Adrenal gland (tissue), 12 donors: ENCODE measurements around the gene THBS3. TPM values are rescaled to one million over a fixed set of nuclear protein-coding genes. Genes with fewer than 3 reads are reported as not detected.

Source experiments
- DNase-seq, 7 donors: peaks; one replicate each; pipeline ENCODE4 v3.0.0-alpha.2; 2019 to 2020
- H3K27ac ChIP-seq, 5 donors: fragments of 200-600 bp; sonication (generic) in 4 of 5; 1 replicate in 3 of 5; 2 replicates in 2 of 5; pipeline versions ENCODE4 v1.5.1 to v1.8.0; 2016 to 2020; ENCODE audit warnings: mild to moderate bottlenecking in 1 of 5
- H3K27me3 ChIP-seq: fragments of 200-600 bp; 2 replicates; pipeline ENCODE4 v1.8.0; 2021
- H3K36me3 ChIP-seq, 2 donors: fragments of 200-600 bp; replicated peaks in 1 of 2; 1 replicate in 1 of 2; 2 replicates in 1 of 2; pipeline versions ENCODE4 v1.5.1 to v1.8.0; 2018 to 2022
- H3K4me1 ChIP-seq, 2 donors: fragments of 200-600 bp; replicated peaks in 1 of 2; 1 replicate in 1 of 2; 2 replicates in 1 of 2; pipeline versions ENCODE4 v1.5.1 to v1.8.0; 2018 to 2021
- H3K4me3 ChIP-seq, 4 donors: fragments of 200-600 bp; sonication (generic) in 3 of 4; one replicate each; pipeline ENCODE4 v1.5.1; 2016 to 2018
- H3K9me3 ChIP-seq, 3 donors: fragments of 200-600 bp; sonication (generic) in 1 of 3; replicated peaks in 1 of 3; 1 replicate in 2 of 3; 2 replicates in 1 of 3; pipeline versions ENCODE4 v1.5.1 to v1.8.0; 2016 to 2021
- CTCF ChIP-seq, 6 experiments: fragments of 450-650 bp in 4 of 6; fragments of 200-600 bp in 2 of 6; sonication (generic) in 1 of 6; IDR thresholded peaks; 1 replicate in 5 of 6; 2 replicates in 1 of 6; pipeline versions ENCODE4 v1.5.1 to v1.8.0; 2016 to 2021; ENCODE audit warnings: antibody characterized with exemption in 6 of 6, mild to moderate bottlenecking in 2 of 6, moderate library complexity in 1 of 6
- POLR2A ChIP-seq, 2 donors: fragments of 450-650 bp; IDR thresholded peaks; one replicate each; pipeline ENCODE4 v1.6.1; 2017; ENCODE audit warnings: antibody characterized with exemption in 2 of 2, mild to moderate bottlenecking in 2 of 2, moderate library complexity in 1 of 2
- WGBS, 4 donors: extraction: QIAGEN DNeasy Blood & Tissue Kit in 2 of 4; methylation state at CpG; one replicate each; pipeline versions ENCODE4 v1.1.5 to v1.1.7; 2013 to 2017; 5-methylcytosine and 5-hydroxymethylcytosine counted together
- intact Hi-C, 2 donors: fragments of 100-400 bp; cut with DNase I; formaldehyde crosslinking; loops; one replicate each; pipeline versions ENCODE4 v1.14.1 to v1.15.0; 2022 to 2023
- polyA plus RNA-seq, 3 donors: library from polyadenylated mRNA; stranded (reverse); fragments of 200-250 nt in 2 of 3; fragments of 350-450 nt in 1 of 3; fragmentation: Illumina TruSeq in 1 of 3; extraction: RNeasy Lipid Tissue Mini Kit (QIAGEN cat#74804) in 1 of 3; gene quantifications; one replicate each; pipeline ENCODE4 v1.2.3, GENCODE V29; 2013 to 2014
- total RNA-seq, 9 donors: library from RNA; depleted of rRNA in 4 of 9; stranded (reverse); fragments of >200 nt in 4 of 9; fragments of 120-200 nt in 1 of 9; fragmentation: NEBNext Ultra II Directional in 1 of 9; extraction: Animal tissue kit (Norgen Biotek cat#: 25700) in 1 of 9; gene quantifications; one replicate each; pipeline versions ENCODE4 v1.1.0 to v1.2.4, GENCODE V29; 2013 to 2023
- donor health status: healthy with polysubstance abuse.
- donor health status: Bipolar disorder and iron deficiency.
- donor health status: DM: yes; HTN: yes; CAD: no.
- donor health status: DM: no; HTN: no; CAD: no.
- donor health status: DM: no; HTN: no; CAD: no.
- donor health status: DM: yes; HTN: yes; CAD: no.

THBS3 gene
- total and polyA plus RNA-seq, 12 donors, result 7.1 to 147 (median 16.7) TPM

- 57 to 70% (median 67%) methylated on average over 8 to 9 of the region's 9 CpGs for WGBS, 4 donors
- H3K4me3 ChIP-seq, result no peak overlapping the region
- H3K9me3 ChIP-seq, result no peaks in the 10 kb centered on the region
- intact Hi-C loops, result loop anchor here in 1 of 2 donors (5.0 kb wide), 1 partner anchor 36 kb away; a partner anchor contains a TSS
- DNase-seq, result no peak
- TF ChIP-seq CTCF (IDR thresholded peaks at IDR 0.05) (no peak), POLR2A (IDR thresholded peaks at IDR 0.05) (no peak)
- H3K27me3 ChIP-seq, result no peaks in the 10 kb centered on the region
- no peaks in the 10 kb centered on the region for H3K36me3 ChIP-seq
- H3K4me1 ChIP-seq, result peaks cover 24 to 30% of the 10 kb centered on the region in 2 donors
- H3K27ac ChIP-seq, result no peak overlapping the region
Observed at GRCh38 chr1:155205969-155206593, 1.6 kb downstream of the THBS3 start.

GRCh38 chr1:155205035-155205434 is 2.7 kb downstream of the THBS3 start:
- no peaks in the 10 kb centered on the region for H3K9me3 ChIP-seq
- H3K27ac ChIP-seq, result no peak overlapping the region
- H3K4me3 ChIP-seq, result no peak overlapping the region
- DNase-seq, result no peak
- H3K27me3 ChIP-seq, result no peaks in the 10 kb centered on the region
- TF ChIP-seq POLR2A (IDR thresholded peaks at IDR 0.05) (no peak), CTCF (IDR thresholded peaks at IDR 0.05) (no peak)
- intact Hi-C loops, result loop anchor here in 1 of 2 donors (5.0 kb wide), 1 partner anchor 37 kb away; a partner anchor contains a TSS
- no peaks in the 10 kb centered on the region for H3K36me3 ChIP-seq
- peaks cover 24 to 27% of the 10 kb centered on the region in 2 donors for H3K4me1 ChIP-seq
- 92 to 94% (median 93%) methylated on average over 10 to 14 of the region's 14 CpGs for WGBS, 4 donors

GRCh38 chr1:155202731-155203515 is 4.8 kb downstream of the THBS3 start:
- H3K36me3 ChIP-seq, result no peaks in the 10 kb centered on the region
- no peak for DNase-seq
- H3K27me3 ChIP-seq, result no peaks in the 10 kb centered on the region
- no peak overlapping the region for H3K27ac ChIP-seq
- H3K4me1 ChIP-seq, result peaks cover 13 to 16% of the 10 kb centered on the region in 2 donors
- no peak overlapping the region for H3K4me3 ChIP-seq
- intact Hi-C loops, result no loop called here
- no peaks in the 10 kb centered on the region for H3K9me3 ChIP-seq
- no peak for TF ChIP-seq POLR2A (IDR thresholded peaks at IDR 0.05)
- TF ChIP-seq CTCF (IDR thresholded peaks at IDR 0.05), result no peak
- WGBS, 4 donors, result 89 to 95% (median 91%) methylated on average over 14 to 19 of the region's 19 CpGs

- H3K27ac ChIP-seq, result no peak overlapping the region
- no peaks in the 10 kb centered on the region for H3K27me3 ChIP-seq
- 81 to 91% (median 87%) methylated on average over 3 to 7 of the region's 7 CpGs for WGBS, 4 donors
- intact Hi-C loops, result no loop called here
- no peaks in the 10 kb centered on the region for H3K36me3 ChIP-seq
- no peak for DNase-seq
- H3K9me3 ChIP-seq, result no peaks in the 10 kb centered on the region
- no peak overlapping the region for H3K4me3 ChIP-seq
- TF ChIP-seq POLR2A (IDR thresholded peaks at IDR 0.05) (no peak), CTCF (IDR thresholded peaks at IDR 0.05) (no peak)
- H3K4me1 ChIP-seq, result peaks cover 11 to 13% of the 10 kb centered on the region in 2 donors
Observed at GRCh38 chr1:155202198-155202597, 5.5 kb downstream of the THBS3 start.
